NCI-H1436 (cell line): ENCODE data around the gene SQSTM1.

ENCODE experiments used
- DNase-seq: peaks from one replicate; lab custom pipeline; 2025; lab: John Stamatoyannopoulos, UW

Gene SQSTM1

GRCh38 chr5:179874136-179874535 is 53.4 kb downstream of the SQSTM1 start:
- DNase-seq: no peak

- DNase-seq: no peak
These were observed 54.0 kb downstream of the SQSTM1 start for GRCh38 chr5:179874536-179875292.

GRCh38 chr5:179875741-179876609 is 55.3 kb downstream of the SQSTM1 start:
- DNase-seq: no peak

GRCh38 chr5:179876610-179876952 is 55.9 kb downstream of the SQSTM1 start:
- DNase-seq: no peak

GRCh38 chr5:179878222-179879002 is 57.7 kb downstream of the SQSTM1 start:
- DNase-seq: no peak

- DNase-seq: no peak
These were observed 58.4 kb downstream of the SQSTM1 start for GRCh38 chr5:179879003-179879689.

- no peak for DNase-seq
These were observed 58.9 kb downstream of the SQSTM1 start for GRCh38 chr5:179879690-179880010.

- no peak for DNase-seq
These were observed 59.5 kb downstream of the SQSTM1 start for GRCh38 chr5:179880066-179880650.

- DNase-seq: no peak
These were observed 60.3 kb downstream of the SQSTM1 start for GRCh38 chr5:179880848-179881590.

- DNase-seq: no peak
These were observed 61.6 kb downstream of the SQSTM1 start for GRCh38 chr5:179882338-179882737.

GRCh38 chr5:179883163-179883562 is 62.5 kb downstream of the SQSTM1 start:
- no peak for DNase-seq

- DNase-seq: no peak
These were observed 64.9 kb downstream of the SQSTM1 start for GRCh38 chr5:179885491-179886090.

- DNase-seq: no peak
These were observed 65.6 kb downstream of the SQSTM1 start for GRCh38 chr5:179886190-179886911.

GRCh38 chr5:179887095-179887494 is 66.4 kb downstream of the SQSTM1 start:
- no peak for DNase-seq
